NCI-H1417 treated with DMSO at 0.1 percent for 48 hours (cell line): ENCODE data around the gene COMT.

Experiments used
- DNase-seq: peaks from one replicate; lab custom pipeline; 2025; lab: John Stamatoyannopoulos, UW

COMT gene

GRCh38 chr22:19995611-19996339, 54.2 kb downstream of the COMT start:
- no peak for DNase-seq

- DNase-seq = no peak
Measured at GRCh38 chr22:19996694-19997384, 55.3 kb downstream of the COMT start.

- DNase-seq = no peak
Measured at GRCh38 chr22:19997561-19998231, 56.1 kb downstream of the COMT start.

GRCh38 chr22:19998232-19998951, 56.8 kb downstream of the COMT start:
- no peak for DNase-seq

GRCh38 chr22:19998991-19999820, 57.6 kb downstream of the COMT start:
- DNase-seq = no peak

- DNase-seq = no peak
Measured at GRCh38 chr22:20000246-20001081, 58.9 kb downstream of the COMT start.

GRCh38 chr22:20001082-20001638, 59.6 kb downstream of the COMT start:
- DNase-seq = no peak

GRCh38 chr22:20002128-20002527, 60.6 kb downstream of the COMT start:
- DNase-seq = no peak

GRCh38 chr22:20002636-20003035, 61.1 kb downstream of the COMT start:
- DNase-seq = no peak

- DNase-seq = no peak
Measured at GRCh38 chr22:20003304-20003703, 61.7 kb downstream of the COMT start.

- DNase-seq = no peak
Measured at GRCh38 chr22:20004464-20004863, 62.9 kb downstream of the COMT start.

GRCh38 chr22:20008221-20008995, 66.8 kb downstream of the COMT start:
- DNase-seq = no peak

GRCh38 chr22:20009018-20009491, 67.5 kb downstream of the COMT start:
- DNase-seq = no peak

- no peak for DNase-seq
Measured at GRCh38 chr22:20009582-20010306, 68.2 kb downstream of the COMT start.

- DNase-seq = no peak
Measured at GRCh38 chr22:20010307-20011122, 68.9 kb downstream of the COMT start.

- no peak for DNase-seq
Measured at GRCh38 chr22:20011123-20011992, 69.8 kb downstream of the COMT start.
